Mucosa of rectum (tissue), 2 donors: ENCODE results near the gene ABCG2.
A peak's percentile ranks its signal among the peaks of the same experiment; 100 is the strongest.
"Not testable (repeated sequence)": the region's sequence is repeated elsewhere in the genome, so short reads cannot be mapped to it uniquely, and the experiment has no call there.

Experiments
- H3K27ac ChIP-seq, 2 donors: one replicate each; pipeline ENCODE4 v1.7.0; 2013; ENCODE audit warnings: inconsistent platforms in 2 of 2, low read depth in 2 of 2, low read length in 2 of 2
- H3K27me3 ChIP-seq, 2 donors: one replicate each; pipeline ENCODE4 v1.7.0; 2013; ENCODE audit warnings: low read length in 2 of 2; ENCODE audit not compliant: control insufficient read depth in 2 of 2, insufficient read depth in 2 of 2
- H3K36me3 ChIP-seq, 2 donors: one replicate each; pipeline ENCODE4 v1.7.0; 2013; ENCODE audit warnings: low read length in 2 of 2; ENCODE audit not compliant: control insufficient read depth in 2 of 2, insufficient read depth in 2 of 2
- H3K4me1 ChIP-seq, 2 donors: one replicate each; pipeline ENCODE4 v1.7.0; 2013; ENCODE audit warnings: low read length in 2 of 2, mild to moderate bottlenecking in 1 of 2; ENCODE audit not compliant: control insufficient read depth in 2 of 2, insufficient read depth in 2 of 2
- H3K4me3 ChIP-seq, 2 donors: one replicate each; pipeline ENCODE4 v1.7.0; 2013; ENCODE audit warnings: low read length in 2 of 2
- H3K9ac ChIP-seq, 2 donors: one replicate each; pipeline ENCODE4 v1.7.0; 2013; ENCODE audit warnings: low read length in 2 of 2, low read depth in 1 of 2, mild to moderate bottlenecking in 1 of 2
- H3K9me3 ChIP-seq, 2 donors: one replicate each; pipeline ENCODE4 v1.7.0; 2013; ENCODE audit warnings: low read length in 2 of 2; ENCODE audit not compliant: control insufficient read depth in 2 of 2
- donor health status: healthy.
- donor health status: Normal muscosa, but diverticular disease.

ABCG2 gene

DNA sequence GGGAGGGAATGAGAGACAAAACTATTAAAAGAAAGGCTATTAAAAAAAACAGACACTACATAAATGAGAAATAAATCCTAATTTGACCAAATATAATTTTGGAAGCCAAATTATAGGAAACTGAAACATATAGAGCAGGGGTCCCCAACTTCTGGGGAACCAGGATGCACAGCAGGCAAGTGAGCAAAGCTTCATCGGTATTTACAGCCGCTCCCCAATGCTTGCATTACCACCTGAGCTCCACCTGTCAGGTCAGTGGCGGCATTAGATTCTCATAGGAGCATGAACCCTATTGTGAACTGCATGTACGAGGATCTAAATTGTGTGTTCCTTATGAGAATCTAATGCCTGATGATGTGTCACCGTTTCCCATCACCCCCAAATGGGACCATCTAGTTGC is 28.4 kb downstream of the ABCG2 start:
- H3K4me1 ChIP-seq, result peaks cover 2 to 6% of the 10 kb centered on the region in 2 donors
- H3K9ac ChIP-seq, result no peak overlapping the region
- no peaks in the 10 kb centered on the region for H3K9me3 ChIP-seq
- H3K36me3 ChIP-seq, result no peaks in the 10 kb centered on the region
- no peak overlapping the region for H3K27ac ChIP-seq
- H3K4me3 ChIP-seq, result no peak overlapping the region
- H3K27me3 ChIP-seq, result no peaks in the 10 kb centered on the region

DNA sequence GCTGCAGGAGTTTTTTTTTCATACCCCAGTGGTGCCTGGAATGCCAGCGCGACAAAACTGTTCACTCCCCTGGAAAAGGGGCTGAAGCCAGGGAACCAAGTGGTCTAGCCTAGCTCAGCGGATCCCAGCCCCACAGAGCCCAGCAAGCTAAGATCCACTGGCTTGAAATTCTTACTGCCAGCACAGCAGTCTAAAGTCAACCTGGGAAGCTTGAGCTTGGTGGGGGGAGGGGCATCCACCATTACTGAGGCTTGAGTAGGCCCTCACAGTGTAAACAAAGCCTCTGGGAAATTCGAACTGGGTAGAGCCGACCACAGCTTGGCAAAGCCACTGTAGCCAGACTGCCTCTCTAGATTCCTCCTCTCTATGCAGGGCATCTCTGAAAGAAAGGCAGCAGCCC is 36.2 kb downstream of the ABCG2 start:
- H3K36me3 ChIP-seq, H3K4me1 ChIP-seq, H3K27ac ChIP-seq, H3K27me3 ChIP-seq, H3K9me3 ChIP-seq, H3K4me3 ChIP-seq, H3K9ac ChIP-seq: not testable (repeated sequence)

DNA sequence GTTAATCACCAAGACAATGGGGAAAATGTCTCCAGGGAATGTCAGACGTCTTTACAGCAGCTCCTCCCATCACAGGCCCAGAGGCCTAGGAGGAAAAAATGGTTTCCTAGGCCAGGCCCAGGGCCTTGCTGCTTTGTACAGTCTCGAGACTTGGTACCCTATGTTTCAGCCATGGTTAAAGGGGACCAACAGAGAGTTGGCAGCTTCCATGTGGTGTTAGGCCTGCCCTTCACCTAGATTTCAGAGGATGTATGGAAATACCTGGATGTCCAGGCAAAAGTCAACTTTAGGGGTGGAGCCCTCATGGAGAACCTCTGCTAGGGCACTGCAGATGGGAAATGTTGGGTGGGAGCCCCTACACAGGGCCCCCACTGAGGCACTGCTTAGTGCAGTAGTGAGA is 38.5 kb downstream of the ABCG2 start:
- Histone ChIP-seq H3K4me1 (no peaks in the 10 kb centered on the region), H3K27me3 (no peaks in the 10 kb centered on the region), H3K9me3 (no peaks in the 10 kb centered on the region), H3K36me3 (no peaks in the 10 kb centered on the region), H3K27ac (no peak overlapping the region), H3K9ac (no peak overlapping the region), H3K4me3 (no peak overlapping the region)

DNA sequence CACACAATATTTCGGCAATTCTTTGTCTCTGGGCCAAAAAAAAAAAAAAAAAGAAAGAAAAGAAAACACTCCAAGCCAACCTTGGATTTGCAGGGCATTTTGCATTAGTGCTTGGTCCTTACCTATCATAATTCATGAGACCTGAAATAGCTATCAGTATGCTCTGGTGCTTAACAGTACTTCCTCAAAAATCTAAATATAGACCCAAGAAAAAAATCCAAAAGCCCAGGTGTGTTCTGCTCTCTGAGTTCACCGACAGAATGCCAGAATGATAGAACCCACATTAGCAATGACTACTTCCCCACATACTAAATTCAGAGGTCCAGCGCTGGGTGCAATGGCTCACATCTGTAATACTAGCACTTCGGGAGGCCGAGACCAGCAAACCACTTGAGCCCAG is 42.9 kb downstream of the ABCG2 start:
- Histone ChIP-seq H3K9me3 (no peaks in the 10 kb centered on the region), H3K36me3 (no peaks in the 10 kb centered on the region), H3K4me3 (no peak overlapping the region), H3K27me3 (no peaks in the 10 kb centered on the region), H3K9ac (no peak overlapping the region), H3K27ac (no peak overlapping the region), H3K4me1 (peaks cover 0 to 5% of the 10 kb centered on the region in 2 donors)

DNA sequence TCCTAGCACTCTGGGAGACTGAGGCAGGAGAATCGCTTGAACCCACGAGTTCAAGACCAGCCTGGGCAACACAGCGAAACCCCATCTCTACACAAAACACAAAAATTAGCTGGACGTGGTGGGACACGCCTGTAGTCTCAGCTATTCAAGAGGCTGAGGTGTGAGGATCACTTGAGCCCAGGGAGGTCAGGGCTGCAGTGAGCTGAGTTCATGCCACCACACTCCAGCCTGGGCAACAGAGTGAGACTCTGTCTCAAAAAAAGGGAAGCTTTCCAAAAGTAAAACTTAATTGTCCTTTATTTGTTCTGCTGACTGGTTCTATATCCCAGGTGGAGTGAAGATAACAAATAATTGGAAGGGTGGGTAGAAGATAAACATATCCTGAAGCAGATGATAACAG is 45.6 kb downstream of the ABCG2 start:
- H3K27me3 ChIP-seq, result no peaks in the 10 kb centered on the region
- H3K4me3 ChIP-seq, result no peak overlapping the region
- peaks cover 1 to 12% of the 10 kb centered on the region in 2 donors for H3K4me1 ChIP-seq
- no peak overlapping the region for H3K9ac ChIP-seq
- no peaks in the 10 kb centered on the region for H3K36me3 ChIP-seq
- H3K27ac ChIP-seq, result no peak overlapping the region
- H3K9me3 ChIP-seq, result no peaks in the 10 kb centered on the region

DNA sequence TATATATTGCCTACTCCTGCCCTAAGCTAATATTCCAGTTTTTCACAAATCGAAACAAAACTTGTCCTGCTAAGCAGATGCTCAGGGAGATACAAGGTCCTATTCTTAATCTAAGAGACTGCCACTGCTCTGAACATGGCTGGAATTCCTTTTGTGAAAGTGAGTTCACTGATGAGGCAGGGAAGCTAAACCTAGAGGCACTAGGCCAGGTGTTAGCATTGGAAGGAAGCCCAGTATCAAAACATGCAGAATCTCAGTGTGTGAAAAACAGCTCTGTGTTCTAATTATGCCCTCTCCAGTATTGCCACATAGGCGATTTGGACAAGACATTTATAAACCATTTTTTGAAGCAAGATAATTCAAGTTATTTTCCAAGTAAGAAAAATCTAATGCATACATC is 47.6 kb downstream of the ABCG2 start:
- H3K27me3 ChIP-seq, result no peaks in the 10 kb centered on the region
- H3K9me3 ChIP-seq, result no peaks in the 10 kb centered on the region
- no peak overlapping the region for H3K4me3 ChIP-seq
- no peak overlapping the region for H3K27ac ChIP-seq
- H3K9ac ChIP-seq, result no peak overlapping the region
- peaks cover 7 to 16% of the 10 kb centered on the region in 2 donors for H3K4me1 ChIP-seq
- H3K36me3 ChIP-seq, result no peaks in the 10 kb centered on the region

DNA sequence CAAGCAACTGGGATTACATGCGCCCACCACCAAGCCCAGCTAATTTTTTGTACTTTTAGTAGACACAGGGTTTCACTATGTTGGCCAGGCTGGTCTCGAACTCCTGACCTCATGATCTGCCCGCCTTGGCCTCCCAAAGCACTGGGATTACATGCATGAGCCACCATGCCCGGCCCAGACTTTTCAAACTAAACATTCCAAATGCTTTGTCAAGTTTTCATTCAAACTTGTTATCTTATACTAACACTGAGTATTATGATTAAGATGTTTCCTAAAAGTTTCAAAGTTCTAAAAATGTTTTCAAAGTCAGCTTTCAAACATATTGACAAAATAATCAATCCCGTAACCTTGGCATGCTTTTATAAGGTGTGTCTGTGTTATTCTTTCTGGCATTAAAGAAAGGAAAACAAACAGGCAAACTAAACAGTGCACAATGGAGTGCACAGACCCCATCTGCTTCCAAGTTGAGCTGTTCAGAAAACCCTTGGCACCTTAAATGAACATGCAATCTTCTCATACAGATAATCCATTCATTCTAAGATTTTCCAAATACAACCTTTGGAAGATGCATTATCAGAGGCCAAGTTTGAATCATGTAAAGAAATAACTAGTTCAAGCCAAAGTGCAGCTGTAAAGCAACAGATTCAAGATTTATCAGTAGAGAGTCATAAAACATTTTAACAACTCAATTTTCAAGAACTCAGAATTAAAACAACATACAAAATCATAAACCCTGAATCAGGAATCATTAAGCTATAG is 49.1 kb downstream of the ABCG2 start:
- H3K27ac ChIP-seq, result peak overlapping the region in 1 of 2 donors; percentile 24
- H3K9me3 ChIP-seq, result no peaks in the 10 kb centered on the region
- peaks cover 7 to 16% of the 10 kb centered on the region in 2 donors for H3K4me1 ChIP-seq
- no peak overlapping the region for H3K9ac ChIP-seq
- no peaks in the 10 kb centered on the region for H3K27me3 ChIP-seq
- H3K4me3 ChIP-seq, result no peak overlapping the region
- H3K36me3 ChIP-seq, result no peaks in the 10 kb centered on the region

DNA sequence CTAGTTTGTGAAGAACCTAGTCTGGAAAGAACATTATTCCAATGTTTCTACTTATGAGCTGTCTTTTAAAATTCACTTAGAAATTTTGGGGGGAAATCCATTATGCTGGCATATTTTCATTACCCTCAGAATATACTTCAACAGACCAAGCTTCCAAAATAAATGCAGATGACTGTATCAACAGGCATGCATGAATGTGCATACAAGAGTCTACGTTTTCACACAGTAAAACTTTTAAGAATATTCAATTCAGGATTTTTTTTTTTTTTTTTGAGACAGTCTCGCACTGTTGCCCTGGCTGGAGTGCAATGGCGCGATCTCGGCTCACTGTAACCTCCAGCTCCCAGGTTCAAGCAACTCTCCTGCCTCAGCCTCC is 49.7 kb downstream of the ABCG2 start:
- Histone ChIP-seq H3K4me1 (peaks cover 7 to 16% of the 10 kb centered on the region in 2 donors), H3K27ac (peak overlapping the region in 1 of 2 donors; percentile 24), H3K9me3 (no peaks in the 10 kb centered on the region), H3K36me3 (no peaks in the 10 kb centered on the region), H3K27me3 (no peaks in the 10 kb centered on the region), H3K4me3 (no peak overlapping the region), H3K9ac (no peak overlapping the region)

DNA sequence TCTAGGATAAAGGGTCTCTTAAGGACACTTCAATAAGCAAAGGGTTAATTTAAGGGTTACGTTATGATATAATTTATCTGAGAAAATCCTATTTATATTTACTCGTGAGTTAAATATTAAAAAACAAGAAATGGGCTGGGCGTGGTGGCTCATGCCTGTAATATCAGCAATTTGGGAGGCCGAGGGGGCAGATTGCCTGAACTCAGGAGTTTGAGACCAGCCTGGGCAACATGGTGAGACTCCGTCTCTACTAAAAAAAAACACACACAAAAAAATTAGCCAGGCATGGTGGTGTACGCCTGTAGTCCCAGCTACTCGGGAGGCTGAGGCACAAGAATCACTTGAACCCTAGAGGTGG is 50.4 kb downstream of the ABCG2 start:
- not testable (repeated sequence) for H3K4me3 ChIP-seq, H3K36me3 ChIP-seq, H3K9me3 ChIP-seq, H3K9ac ChIP-seq, H3K27me3 ChIP-seq
- Histone ChIP-seq H3K27ac (peak overlapping the region; percentile 36 to 56), H3K4me1 (peaks cover 7 to 16% of the 10 kb centered on the region in 2 donors)

DNA sequence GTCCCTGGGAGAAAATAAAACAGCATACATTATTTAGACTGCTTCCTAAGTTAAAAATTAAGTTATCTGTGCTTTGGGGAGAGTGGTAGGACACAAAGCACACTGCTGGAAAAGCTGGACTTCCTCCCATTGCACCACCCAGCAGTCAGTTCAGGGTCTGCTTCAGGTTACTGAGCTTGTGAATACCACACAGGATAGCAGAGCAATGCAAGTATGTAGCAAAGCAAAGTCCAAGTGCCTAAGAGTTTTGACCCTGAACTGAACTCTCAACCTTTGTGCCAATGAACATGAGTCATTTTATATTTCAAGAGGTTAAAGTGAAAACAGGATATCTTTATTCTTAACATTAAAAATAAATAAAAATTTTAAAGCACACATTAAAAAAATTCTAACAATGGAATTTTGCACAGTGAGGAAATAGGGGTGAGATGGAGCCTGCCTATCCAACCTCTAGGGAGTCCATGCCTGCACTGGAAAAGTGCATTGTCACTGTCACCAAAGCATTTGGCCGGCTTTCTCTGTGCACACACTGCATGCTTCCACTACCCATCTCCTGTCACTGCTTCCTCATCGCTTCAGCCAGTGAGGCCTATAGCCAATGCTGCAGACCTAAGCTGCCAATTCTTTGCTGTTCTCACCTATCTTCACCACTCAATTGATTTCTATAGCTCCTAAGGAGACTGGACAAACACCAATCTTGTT is 50.9 kb downstream of the ABCG2 start:
- no peak overlapping the region for H3K4me3 ChIP-seq
- no peaks in the 10 kb centered on the region for H3K27me3 ChIP-seq
- peaks cover 7 to 16% of the 10 kb centered on the region in 2 donors for H3K4me1 ChIP-seq
- peak overlapping the region; percentile 36 to 56 for H3K27ac ChIP-seq
- H3K9me3 ChIP-seq, result no peaks in the 10 kb centered on the region
- no peaks in the 10 kb centered on the region for H3K36me3 ChIP-seq
- no peak overlapping the region for H3K9ac ChIP-seq
